ENCODE data around the gene ASXL2. TPM values are rescaled to one million over a fixed set of nuclear protein-coding genes. Genes with fewer than 3 reads are reported as not detected.

ASXL2 gene
- total and polyA plus RNA-seq, 2 donors from 2014 or later: 2.6 to 41.0 TPM

DNA sequence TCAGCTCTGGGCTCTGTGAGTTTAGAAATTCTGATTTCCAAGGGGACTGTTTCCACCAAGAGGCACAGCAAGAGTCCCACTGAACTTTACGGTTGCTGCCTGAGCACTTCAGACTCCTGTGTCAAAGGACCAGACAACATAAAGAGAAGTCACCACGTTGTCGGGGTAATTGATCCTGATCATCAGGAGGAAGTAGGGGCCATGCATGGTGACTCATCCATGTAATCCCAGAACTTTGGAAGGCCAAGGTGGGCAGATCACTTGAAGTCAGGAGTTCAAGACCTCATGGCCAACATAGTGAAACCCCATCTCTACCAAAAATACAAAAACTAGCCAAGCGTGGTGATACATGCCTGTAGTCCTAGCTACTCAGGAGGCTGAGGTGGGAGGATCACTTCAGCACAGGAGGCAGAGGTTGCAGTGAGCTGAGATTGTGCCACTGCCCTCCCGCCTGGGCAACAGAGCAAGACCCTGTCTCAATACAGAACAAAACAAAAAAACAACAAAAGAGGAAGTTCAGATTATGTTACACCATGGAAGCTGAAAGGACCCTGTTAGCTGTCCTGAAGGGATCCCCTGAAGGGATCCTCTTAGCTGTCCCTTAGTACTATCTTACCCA, 9.4 kb upstream of the ASXL2 start:
- intact Hi-C loops (cut with DNase I): no loop called here

DNA sequence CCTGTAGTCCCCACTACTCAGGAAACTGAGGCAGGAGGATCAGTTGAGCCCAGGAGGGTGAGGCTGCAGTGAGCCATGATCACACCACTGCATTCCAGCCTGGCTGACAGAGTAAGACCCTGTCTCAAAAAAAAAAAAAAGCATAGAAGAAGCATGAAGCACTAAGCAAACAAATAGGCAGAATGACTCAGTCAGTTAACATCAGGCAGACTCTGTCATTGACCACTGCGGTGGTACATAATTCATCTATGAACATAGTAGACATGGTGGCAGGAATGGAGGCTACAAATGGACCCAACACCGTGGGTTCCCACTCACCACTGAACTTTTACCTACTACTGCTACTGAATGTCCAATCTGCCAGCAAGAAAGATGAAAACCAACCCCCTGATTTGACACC, 7.6 kb upstream of the ASXL2 start:
- DNase-seq (no peak), FAIRE-seq (no peak)
- Histone ChIP-seq H3K4me1 (ENCODE audit: control insufficient read depth in 2 of 3, insufficient read depth in 2 of 3, low read depth in 1 of 3, low read length in 3 of 3) (no peaks in the 10 kb centered on the region), H3K9me3 (ENCODE audit: control insufficient read depth in 2 of 3, insufficient read depth in 1 of 3, low read length in 3 of 3) (no peaks in the 10 kb centered on the region), H3K4me3 (ENCODE audit: low read length in 3 of 3) (no peak overlapping the region), H3K9ac (ENCODE audit: low read length in 3 of 3) (no peak overlapping the region), H3K27ac (ENCODE audit: low read depth in 2 of 2, low read length in 2 of 2) (no peak overlapping the region), H3K36me3 (ENCODE audit: control insufficient read depth in 2 of 3, insufficient read depth in 3 of 3, low read length in 3 of 3) (no peaks in the 10 kb centered on the region), H3K27me3 (ENCODE audit: control insufficient read depth, insufficient read depth, low read length) (no peaks in the 10 kb centered on the region)
- TF ChIP-seq, protein P1, sequence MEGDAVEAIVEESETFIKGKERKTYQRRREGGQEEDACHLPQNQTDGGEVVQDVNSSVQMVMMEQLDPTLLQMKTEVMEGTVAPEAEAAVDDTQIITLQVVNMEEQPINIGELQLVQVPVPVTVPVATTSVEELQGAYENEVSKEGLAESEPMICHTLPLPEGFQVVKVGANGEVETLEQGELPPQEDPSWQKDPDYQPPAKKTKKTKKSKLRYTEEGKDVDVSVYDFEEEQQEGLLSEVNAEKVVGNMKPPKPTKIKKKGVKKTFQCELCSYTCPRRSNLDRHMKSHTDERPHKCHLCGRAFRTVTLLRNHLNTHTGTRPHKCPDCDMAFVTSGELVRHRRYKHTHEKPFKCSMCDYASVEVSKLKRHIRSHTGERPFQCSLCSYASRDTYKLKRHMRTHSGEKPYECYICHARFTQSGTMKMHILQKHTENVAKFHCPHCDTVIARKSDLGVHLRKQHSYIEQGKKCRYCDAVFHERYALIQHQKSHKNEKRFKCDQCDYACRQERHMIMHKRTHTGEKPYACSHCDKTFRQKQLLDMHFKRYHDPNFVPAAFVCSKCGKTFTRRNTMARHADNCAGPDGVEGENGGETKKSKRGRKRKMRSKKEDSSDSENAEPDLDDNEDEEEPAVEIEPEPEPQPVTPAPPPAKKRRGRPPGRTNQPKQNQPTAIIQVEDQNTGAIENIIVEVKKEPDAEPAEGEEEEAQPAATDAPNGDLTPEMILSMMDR (IDR thresholded peaks at IDR 0.05; ENCODE audit: borderline replicate concordance, extremely low read depth, insufficient read depth): no peak
- intact Hi-C loops (cut with DNase I): no loop called here

More for the DNA sequence above, 9.4 kb upstream of the ASXL2 start:
- FAIRE-seq (no peak), DNase-seq (no peak)
- Histone ChIP-seq H3K9ac (ENCODE audit: low read length in 3 of 3) (no peak overlapping the region), H3K9me3 (ENCODE audit: control insufficient read depth in 2 of 3, insufficient read depth in 1 of 3, low read length in 3 of 3) (no peaks in the 10 kb centered on the region), H3K4me1 (ENCODE audit: control insufficient read depth in 2 of 3, insufficient read depth in 2 of 3, low read depth in 1 of 3, low read length in 3 of 3) (no peaks in the 10 kb centered on the region), H3K27me3 (ENCODE audit: control insufficient read depth, insufficient read depth, low read length) (no peaks in the 10 kb centered on the region), H3K36me3 (ENCODE audit: control insufficient read depth in 2 of 3, insufficient read depth in 3 of 3, low read length in 3 of 3) (no peaks in the 10 kb centered on the region), H3K27ac (ENCODE audit: low read depth in 2 of 2, low read length in 2 of 2) (no peak overlapping the region), H3K4me3 (ENCODE audit: low read length in 3 of 3) (no peak overlapping the region)
- TF ChIP-seq, protein P1 (IDR thresholded peaks at IDR 0.05; ENCODE audit: borderline replicate concordance, extremely low read depth, insufficient read depth): no peak

DNA sequence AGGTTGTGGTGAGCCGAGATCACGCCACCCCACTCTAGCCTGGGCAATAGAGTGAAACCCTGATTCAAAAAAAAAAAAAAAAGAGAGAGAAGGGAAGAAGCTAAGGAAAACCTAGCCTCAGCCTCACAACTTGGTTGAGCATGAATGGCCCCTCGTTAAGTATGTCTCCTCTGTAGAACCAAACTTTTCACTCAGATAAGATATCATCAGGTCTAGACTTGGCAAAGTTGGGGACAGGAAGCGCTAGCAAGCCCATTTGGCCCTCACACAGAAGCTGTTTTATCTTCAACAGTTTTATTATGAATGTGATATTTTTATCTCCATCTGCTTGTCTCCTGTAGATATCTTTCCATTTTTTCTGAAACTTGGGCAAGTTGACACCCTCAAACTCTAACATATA, 3.5 kb upstream of the ASXL2 start:
- H3K9me3 ChIP-seq (ENCODE audit: control insufficient read depth in 2 of 3, insufficient read depth in 1 of 3, low read length in 3 of 3): no peaks in the 10 kb centered on the region
- intact Hi-C loops (cut with DNase I): no loop called here
- H3K4me1 ChIP-seq (ENCODE audit: control insufficient read depth in 2 of 3, insufficient read depth in 2 of 3, low read depth in 1 of 3, low read length in 3 of 3): peaks cover 0 to 4% (median under 1%) of the 10 kb centered on the region in 3 donors
- TF ChIP-seq, protein P1 (IDR thresholded peaks at IDR 0.05; ENCODE audit: borderline replicate concordance, extremely low read depth, insufficient read depth): no peak
- no peak overlapping the region for H3K9ac ChIP-seq (ENCODE audit: low read length in 3 of 3)
- H3K27me3 ChIP-seq (ENCODE audit: control insufficient read depth, insufficient read depth, low read length): no peaks in the 10 kb centered on the region
- no peaks in the 10 kb centered on the region for H3K36me3 ChIP-seq (ENCODE audit: control insufficient read depth in 2 of 3, insufficient read depth in 3 of 3, low read length in 3 of 3)
- H3K4me3 ChIP-seq (ENCODE audit: low read length in 3 of 3): no peak overlapping the region
- no peak overlapping the region for H3K27ac ChIP-seq (ENCODE audit: low read depth in 2 of 2, low read length in 2 of 2)
- FAIRE-seq (no peak), DNase-seq (no peak)

All from kidney (tissue), 14 donors.